ENCODE measurements around the gene KDM4B.

Gene KDM4B

DNA sequence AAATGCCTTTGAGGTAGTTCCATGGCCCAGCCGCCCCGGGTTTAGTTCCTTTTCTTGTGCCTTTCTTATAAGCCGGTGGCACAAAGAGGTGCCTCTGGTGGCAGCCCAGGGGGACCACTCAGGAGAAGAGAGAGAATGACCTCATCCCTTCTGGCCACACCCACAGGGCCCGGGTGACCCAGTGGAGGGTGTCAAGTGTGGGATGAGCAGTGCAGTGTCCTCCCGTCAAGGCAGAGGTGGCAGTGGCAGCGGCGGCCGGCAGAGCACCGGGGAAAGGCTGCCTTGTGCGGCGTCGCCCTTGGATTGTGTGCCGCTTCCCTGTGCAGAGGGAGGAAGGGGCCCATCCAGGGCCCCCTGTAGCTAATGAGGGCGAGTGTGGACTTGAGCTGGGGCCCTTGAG is 47.9 kb downstream of the KDM4B start:
- no peak for DNase-seq

GRCh38 chr19:5017235-5017634 is 48.3 kb downstream of the KDM4B start:
- no peak for DNase-seq

DNA sequence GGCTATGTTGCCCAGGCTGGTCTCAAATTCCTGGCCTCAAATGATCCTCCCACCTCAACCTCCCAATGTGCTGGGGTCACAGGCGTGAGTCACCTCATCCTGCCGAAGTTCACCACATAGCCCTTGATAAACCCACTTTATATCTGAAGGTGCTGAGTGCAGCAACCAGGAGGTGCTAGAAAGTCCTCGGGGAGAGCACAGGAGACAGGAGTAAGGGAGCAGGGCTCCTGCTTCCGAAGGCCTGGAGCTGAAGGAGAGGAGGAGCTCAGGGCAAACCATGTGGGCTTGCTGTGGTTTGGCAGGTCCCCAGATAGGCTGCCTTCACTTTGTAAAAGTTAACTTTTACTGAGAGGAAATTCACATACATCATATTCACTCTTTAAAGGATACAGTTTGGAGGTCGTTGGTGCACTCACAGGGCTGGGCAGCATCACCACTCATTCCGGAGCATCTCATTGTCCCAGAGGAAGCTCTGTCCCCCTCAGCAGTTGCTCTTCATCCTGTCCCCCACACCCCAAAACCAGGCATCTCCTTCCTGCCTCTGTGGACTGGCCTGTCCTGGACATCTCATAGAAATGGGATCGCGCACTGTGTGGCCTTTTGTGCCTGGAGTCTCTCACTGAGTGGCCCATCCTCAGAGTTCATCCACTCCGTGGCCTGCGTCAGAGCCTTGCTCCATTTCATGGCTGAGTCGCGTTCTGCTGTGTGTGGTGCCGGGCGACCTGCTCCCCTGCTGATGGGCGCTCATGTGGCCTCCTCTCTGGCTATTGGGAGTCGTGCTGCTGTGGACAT is 49.5 kb downstream of the KDM4B start:
- DNase-seq: no peak

DNA sequence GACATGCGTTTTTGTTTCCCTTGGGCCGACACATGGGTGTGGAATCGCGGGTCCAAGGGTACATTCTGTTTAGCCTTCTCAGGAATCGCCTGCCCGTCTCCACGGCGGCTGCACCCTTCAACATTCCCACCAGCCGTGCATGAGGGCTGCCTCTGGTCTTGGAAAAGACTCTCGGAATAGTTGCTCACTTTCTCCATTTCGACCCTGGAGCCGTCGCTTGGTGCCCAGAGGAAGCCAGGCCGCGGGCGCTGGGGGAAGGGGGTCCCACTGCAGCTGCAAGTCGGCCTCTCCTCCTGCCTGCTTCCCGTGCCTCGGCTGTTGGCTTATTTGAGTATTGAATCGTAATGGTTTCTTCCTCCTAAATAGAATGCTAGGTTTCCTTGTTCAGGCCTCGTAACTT is 51.5 kb downstream of the KDM4B start:
- DNase-seq: no peak

GRCh38 chr19:5021046-5021445 is 52.1 kb downstream of the KDM4B start:
- DNase-seq: no peak

- no peak for DNase-seq
Measured at GRCh38 chr19:5022066-5022860, 53.4 kb downstream of the KDM4B start.

DNA sequence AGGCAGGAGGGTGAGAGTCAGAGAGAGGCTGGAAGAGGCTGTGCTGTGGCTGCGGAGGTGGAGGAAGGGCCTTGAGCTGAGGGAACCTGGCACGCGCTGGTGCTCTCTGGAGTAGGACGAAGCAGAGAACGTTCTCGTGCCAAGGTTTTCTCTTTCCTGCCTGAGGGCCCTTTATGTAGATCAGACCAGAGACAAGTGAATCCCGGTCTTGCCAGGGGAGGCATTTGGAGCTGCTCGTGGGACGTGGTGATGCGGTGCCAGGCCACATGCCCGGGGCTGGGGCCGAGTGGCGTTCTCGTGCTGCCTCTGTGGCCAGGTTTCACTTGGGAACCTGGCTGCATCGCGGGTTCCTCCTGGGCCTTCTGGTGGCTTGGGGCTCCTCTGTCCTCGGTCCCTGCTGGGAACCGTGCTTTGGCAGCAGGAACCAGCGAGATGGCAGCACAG is 54.2 kb downstream of the KDM4B start:
- no peak for DNase-seq

GRCh38 chr19:5024282-5024681 is 55.4 kb downstream of the KDM4B start:
- DNase-seq: no peak

GRCh38 chr19:5025027-5025426 is 56.1 kb downstream of the KDM4B start:
- DNase-seq: no peak

- DNase-seq: no peak
Measured at GRCh38 chr19:5026706-5027273, 57.9 kb downstream of the KDM4B start.

- no peak for DNase-seq
Measured at GRCh38 chr19:5028229-5028886, 59.4 kb downstream of the KDM4B start.

DNA sequence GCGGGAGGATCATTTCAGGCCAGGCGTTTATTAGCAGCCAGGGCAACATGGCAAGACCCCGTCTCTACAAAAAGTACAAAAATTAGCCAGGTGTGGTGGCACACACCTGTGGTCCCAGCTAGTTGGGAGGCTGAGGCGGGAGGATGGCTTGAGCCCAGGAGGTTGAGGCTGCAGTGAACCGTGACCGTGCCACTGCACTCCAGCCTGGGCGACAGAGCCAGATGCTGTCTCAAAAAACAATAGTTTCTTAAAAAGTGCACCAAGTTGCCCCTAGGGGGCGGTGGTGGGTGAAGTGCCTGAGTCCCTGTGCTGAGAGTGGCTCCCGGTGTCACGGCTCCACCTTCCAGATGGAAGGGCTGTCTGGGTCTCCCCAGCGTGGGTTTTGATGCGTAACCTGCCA is 60.7 kb downstream of the KDM4B start:
- peak; percentile 83 to 94 for DNase-seq

GRCh38 chr19:5030136-5030820 is 61.4 kb downstream of the KDM4B start:
- no peak for DNase-seq

DNA sequence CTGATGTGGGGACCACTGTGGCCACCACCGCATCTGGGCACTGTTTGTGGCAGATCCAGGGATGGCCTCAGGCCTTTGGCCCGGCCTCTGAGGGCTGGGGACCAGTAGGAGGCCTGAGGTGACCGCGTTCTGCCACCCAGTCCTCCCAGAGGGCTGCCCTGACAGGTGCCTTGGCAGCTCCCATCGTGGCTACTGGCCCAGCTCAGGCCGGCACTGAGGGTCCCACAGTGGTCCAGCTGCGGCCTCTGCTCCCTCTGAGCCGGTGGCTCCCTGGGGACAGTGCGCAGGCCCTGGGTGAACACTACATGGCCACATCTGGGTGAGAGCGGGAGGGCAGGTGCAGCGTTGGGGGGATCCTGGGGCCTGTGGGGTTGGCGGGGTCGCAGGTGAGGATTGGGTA is 61.9 kb downstream of the KDM4B start:
- DNase-seq: no peak

GRCh38 chr19:5031231-5032100 is 62.6 kb downstream of the KDM4B start:
- peak; percentile 67 to 76 for DNase-seq

DNA sequence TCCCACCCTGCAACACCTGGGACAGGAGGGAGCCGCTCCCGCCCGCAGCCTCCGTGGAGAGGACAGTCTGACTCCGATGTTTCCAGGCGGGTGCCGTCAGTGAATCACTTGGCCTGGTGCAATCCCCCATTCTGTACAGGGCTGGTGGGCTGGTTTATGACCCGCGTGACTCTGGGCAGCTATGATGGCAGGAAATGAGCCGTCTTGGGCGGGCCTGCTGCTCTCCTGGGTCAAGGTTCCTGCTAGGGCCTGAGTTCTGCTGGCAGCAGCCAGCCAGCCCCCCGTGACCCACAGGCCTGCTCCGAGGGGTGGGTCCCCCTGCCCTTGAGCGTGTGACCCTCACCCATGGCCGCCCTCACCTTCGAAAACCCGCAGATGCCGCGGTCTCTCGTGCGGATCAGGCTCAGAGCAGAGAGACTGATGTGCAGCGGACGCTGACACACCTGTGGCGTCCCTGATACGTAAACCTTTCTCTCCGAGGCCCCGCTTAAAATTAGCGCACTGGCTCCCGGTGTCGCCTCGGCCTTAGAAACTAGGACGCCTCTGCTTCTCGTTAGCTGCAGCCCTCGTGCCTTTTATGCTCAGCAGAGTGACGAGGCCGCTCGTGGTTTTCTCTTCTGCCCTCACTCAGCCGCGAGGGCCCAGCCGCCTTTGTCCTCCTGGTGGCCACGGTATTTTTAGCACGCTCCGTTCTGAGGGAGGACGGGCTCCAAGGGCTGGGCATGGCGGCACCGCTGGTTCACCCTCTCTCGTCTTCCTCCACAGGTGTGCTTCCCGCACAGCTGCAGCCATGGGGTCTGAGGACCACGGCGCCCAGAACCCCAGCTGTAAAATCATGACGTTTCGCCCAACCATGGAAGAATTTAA is 63.4 kb downstream of the KDM4B start:
- no peak for DNase-seq

GRCh38 chr19:5035105-5035761 is 66.3 kb downstream of the KDM4B start:
- peak; percentile 27 to 80 for DNase-seq

GRCh38 chr19:5035793-5036697 is 67.1 kb downstream of the KDM4B start:
- DNase-seq: peak; percentile 91 to 97

All from NCI-H524 (cell line).